Measurements from ENCODE around the gene SHE.
"Not testable (repeated sequence)": the region's sequence is repeated elsewhere in the genome, so short reads cannot be mapped to it uniquely, and the experiment has no call there.

The SHE gene

DNA sequence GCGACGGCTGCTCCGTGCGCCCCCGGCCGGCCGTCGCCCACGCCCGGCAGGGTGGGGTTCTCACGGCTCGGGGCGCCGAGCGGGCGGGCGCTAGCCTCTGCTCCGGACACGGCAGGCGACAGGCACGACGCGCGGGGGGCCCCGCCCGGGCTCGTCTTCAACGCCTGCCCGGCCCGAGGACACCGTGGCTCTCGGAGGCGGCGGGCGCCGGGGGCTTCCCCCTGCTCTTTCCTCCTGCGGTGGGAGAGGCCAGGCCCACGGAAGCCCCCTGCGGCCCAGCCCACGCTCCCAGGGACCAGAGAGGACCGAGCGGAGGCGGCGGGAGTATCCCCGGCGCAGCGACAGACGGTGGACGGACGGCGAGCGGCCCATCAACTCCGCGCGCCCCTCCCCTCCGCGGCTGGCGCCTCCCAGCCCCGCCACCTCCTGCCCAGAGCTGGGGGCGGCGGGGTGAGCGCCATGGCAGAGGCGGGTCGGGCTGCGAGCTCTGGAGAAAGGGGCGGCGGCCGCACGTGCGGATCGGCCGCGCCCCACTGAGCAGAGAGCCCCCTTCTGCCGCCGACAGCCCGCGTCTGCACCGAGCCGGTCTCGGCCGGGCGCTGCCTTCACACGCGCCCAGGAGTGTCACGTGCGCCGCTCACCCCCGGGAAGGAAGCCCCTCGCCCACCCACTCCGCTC, at the start of gene SHE, which contains the start of gene TDRD10:
Gene SHE (minus strand): TSS at position 347 of the 678 bp plus-strand sequence. CDS start 386 bp downstream, outside the sequence.
Gene TDRD10 (plus strand): TSS at position 154 of the 678 bp plus-strand sequence. CDS start 4,685 bp downstream, outside the sequence.
- peak; percentile 22 for DNase-seq

DNA sequence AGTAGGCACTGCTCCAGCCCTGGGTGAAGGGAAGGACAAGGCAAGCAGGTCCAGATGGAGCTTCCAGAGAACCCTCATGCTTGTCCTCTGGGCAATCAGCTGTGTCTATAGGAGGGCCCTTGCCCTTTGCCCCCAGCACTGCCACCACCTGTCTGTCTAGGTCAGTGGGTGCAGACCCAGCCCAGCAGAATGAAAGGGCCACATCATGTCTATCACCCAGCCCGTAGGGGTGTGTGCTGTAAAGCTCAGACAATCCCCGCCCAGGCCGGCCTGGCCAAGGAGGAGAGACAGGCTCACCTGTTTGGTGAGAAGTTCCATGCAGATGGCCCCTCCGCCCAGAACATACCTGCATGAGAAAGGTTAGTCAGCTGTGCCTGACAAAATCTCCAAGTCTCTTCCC, 49.3 kb upstream of the SHE start:
- DNase-seq: no peak

DNA sequence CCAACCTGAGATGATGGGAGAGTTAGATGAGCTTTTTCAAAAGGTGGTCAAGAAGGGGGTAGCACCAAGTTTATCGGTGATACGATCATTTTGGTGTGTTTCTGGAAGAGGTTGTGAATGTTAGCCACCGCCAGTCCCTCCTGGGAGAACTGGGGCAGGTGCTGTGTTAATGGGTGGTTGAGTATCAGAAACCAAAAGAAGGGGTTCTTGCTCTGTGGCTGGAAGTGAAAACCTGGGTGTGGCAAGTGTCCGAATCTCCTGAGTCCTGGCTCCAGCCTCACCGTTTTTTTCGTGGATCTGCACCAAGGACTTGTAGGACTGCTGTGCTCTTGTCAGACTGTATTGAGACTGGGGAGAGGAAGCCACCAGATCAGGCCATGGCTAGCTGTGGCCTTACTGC, 48.4 kb upstream of the SHE start:
- DNase-seq: no peak

DNA sequence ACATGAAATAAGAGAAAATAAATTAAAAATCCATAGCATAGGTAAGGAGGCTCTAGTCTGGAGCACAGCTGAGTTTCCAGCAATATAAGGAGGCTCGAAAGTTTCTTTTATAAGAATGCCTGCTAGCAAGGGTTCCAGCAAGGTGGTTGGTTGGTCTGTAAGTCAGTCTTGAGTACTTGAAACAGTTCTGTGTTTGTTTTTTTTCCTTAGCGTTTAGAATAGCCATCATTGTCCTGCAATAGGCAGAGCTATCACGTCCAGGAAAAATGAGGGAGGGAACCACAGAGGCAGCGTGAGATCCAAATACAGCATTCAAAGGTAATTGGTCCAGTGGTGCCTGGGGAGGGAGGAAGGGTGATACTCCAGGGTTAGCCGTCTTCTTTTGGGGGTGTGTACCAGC, 47.9 kb upstream of the SHE start:
- DNase-seq: no peak

DNA sequence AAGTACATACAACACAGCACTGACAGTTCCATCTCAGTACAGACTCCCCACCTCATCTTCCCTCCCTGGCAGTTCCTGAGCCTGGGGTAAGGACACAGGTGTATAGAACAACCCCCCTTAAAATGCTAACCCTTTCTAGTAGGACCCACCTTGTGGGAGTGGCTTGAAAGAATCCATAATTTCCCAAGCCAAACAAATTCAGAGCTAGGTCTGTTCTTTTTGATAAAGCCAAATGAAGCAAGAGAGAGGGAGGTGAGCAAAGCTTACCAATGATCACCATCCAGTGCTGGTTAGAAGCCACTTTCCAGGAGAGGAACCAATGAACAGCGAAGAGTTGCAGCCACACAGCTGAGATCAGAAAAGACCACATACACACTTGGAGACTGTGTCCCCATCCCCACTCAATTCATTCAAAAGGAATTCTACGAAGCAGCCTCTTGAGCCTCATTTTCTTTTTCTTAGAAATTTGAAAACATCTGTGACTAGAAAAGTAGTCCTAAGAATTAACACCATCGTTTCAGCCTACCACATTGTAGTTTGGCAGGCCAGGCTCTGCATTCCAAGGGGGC, 47.1 kb upstream of the SHE start:
- no peak for DNase-seq

DNA sequence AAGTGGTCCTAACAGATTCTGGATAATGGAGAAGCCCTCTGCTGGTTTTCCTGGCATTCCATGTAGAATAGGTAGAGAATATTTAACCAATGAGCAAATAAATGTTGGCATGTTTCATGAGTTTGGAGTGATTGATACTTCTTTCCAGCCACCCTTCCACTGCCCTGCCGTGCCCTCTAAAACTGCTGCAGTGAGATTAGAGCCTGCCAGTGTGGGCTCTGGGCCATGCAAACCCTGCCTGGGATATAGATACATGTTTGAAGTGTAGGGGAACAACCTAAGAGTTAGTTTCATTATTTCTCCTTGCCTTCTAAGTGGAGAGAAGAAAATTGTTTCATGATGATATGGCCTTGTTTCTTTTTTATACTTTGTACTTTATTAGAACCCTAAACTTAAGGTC, 45.8 kb upstream of the SHE start:
- DNase-seq: no peak

DNA sequence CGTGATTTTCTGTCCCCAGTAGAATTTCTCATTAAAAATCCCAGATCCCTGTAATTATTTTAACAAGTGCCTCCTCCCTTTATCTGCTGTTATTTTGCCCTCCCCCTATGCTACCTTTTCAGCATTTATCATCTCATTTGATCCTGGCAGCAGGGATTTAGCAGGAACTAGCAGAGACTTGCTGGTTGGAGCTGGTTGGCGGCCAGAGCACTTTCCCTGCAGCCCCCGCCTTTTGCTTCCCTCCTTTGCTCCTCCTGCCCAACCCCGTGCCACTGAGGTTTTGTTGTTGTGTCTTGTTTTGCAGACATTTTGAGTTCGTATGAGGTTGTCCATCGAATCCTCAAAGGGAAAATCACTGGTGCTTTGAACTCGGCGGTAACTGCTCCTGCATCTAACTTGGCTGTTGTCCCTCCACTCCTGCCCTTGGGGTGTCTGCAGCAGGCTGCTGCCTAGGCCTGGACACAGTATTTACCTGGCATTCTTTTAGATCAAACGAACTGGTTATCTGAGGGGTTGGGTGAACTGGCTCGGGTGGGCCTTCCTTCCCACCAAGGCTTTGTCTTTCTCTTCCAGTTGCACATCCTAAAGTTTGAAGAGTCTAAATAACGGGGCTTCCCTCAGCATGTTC, 45.0 kb upstream of the SHE start:
- no peak for DNase-seq

DNA sequence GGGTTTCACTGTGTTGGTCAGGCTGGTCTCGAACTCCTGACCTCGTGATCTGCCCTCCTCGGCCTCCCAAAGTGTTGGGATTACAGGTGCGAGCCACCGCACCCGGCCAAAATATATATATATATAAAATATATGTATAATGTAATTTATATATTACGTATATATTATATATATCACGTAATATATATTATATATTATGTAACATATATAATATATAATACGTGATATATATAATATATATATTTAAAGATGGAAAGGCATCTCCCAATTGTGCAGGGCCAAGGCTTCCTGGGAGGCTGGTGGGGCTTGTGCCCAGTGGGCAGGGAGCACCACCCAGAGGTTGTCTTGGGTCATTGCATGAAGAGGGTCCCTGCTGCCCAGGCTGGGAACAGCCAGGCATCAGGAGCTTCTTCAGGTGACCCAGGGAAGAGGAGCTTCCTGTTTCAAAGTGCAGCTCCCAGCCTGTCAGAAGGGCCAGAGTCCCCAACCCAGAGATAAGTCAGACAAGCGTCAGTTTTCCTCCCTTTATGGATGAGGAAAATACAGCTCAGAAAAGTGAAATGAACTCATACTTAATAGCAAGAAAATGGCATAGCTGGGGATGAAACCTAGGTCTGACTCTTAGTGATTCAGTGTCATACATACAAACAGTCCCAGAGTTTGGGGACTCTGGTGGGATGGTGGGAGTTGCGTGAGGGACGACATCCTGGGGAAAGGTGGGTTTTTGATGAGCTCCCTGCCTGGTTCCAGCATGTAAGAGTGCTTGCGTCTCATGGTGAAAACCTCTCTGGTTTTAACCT, 44.3 kb upstream of the SHE start:
- peak; percentile 53 for DNase-seq

DNA sequence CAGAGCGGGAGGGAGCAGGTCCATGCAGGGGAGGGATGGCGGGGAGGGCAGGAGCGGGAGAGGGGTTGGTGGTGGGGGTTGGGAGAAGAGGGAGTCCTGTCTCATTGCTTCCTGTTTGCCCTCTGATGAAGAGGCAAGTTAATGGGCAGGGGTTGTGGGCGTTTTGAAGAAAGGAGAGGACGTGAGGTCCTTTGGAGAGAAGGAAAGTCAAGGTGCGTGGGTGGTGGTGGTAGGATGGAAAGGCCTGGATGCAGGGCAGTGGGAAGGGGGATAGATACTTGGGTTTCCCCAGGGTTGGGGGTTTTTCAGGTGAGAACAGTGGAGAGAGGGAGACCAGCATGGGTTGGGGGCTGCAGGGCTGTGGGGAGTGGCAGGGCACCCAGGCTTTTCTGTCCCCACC, 39.0 kb upstream of the SHE start:
- no peak for DNase-seq

DNA sequence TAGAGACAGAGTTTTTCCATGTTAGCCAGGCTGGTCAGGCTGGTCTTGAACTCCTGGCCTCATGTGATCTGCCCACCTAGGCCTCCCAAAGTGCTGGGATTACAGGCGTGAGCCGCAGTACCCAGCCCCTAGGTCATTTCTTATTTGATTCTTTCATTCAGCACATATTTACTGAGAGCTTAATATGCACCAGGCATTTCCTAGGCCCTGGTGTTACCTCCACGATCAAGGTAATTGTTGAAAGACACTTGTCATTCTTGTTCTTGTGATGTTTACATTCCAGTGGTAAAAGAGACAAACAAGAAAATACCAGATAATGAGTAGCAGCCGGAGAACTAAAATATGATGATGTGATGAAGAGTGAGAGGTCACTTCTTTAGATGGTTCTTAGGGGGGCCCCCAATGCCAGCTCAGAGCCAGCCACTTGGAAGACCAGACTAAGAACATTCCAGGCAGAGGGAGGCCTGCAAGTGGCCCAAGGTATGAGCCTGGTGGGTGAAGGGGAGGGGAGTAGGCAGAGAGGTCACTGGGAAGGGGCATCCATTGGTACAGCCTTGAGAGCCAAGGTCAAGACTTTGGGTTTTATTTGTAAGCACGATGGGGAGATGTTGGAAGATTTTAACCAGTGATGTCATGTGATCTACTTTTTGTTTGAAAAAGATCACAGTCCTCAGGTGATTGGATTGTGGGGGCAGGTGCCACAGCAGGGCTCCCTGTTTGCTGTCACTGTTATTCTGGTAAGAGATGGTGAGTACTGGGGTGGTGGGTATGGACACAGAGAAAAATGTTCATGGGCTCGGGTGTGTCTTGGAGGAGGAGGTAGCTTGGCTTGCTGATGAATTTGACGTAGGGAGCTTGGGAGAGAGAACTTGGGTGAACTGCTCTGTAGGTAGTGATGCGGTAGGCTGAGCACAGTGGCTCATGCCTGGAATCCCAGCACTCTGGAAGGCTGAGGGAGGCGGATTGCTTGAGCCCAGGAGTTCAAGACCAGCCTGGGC, 37.6 kb upstream of the SHE start:
- no peak for DNase-seq

DNA sequence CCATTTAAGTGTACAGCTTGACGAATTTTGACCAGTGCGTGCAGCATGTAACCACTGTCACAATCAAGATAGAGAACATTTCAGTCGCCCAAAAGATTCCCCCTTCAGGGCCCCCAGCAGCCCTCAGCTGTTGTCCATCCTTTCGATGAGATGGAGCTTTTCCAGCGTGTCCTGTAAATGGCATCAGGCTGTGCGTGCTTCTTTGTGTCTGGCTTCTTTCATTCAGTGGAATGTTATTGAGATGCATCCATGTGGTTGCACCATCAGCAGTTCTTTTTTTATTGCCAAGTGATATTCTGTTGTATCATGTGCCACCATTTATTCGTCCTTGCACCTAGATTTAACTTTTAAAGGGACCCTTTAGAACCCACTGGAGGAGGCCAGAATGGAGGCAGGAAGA, 34.4 kb upstream of the SHE start:
- DNase-seq: no peak

DNA sequence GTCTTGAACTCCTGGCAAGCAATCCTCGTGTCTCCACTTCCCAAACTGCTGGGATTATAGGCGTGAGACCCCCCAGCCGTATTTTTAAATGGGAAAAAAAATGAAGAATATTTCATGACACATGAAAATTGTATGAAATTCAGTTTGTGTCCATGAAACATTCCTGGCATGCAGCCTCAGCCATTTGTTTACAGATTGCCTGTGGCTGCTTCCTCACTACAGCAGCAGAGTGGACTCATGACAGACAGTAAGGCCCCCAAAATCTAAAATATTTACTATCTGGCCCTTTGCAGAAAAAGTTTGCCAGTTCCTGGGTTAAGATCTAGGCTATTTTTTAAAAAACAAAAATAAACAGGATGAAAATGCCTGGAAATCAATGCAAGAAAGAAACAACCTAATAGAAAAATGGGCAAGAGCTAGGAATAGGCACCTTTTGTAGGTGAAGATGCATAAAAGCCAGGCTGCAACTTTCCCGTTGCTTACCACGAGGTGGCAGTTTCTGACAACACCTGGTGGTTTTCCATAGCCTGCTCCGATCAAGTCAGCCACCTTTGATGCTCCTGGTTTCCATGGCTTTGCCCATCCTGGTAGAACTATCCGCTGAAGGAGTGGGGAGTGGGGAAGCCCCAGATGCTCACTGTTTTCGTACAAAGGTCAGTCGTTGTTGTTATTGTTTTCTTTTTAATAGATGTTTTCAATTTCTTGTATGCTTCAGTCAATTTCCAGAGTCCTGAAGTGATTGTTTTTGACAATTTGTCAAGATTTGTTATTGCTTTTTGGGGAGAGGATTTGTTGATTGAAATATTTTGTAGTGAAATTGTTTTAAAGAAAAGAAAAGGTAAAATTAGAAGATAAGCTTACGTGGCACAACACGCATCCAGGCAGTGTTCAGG, 32.0 kb upstream of the SHE start:
- DNase-seq: no peak

DNA sequence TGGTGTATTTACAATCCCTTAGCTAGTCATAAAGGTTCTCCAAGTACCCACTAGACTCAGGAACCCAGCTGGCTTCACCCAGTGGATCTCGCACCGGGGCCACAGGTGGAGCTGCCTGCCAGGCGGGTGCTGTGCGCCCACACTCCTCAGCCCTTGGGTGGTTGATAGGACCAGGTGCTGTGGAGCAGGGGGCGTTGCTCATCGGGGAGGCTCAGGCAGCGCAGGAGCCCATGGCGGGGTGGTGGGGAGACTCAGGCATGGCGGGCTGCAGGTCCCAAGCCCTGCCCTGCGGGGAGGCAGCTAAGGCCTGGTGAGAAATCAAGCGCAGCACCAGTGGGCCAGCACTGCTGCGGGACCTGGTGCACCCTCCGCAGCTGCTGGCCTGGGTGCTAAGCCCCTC, 29.7 kb upstream of the SHE start:
- not testable (repeated sequence) for DNase-seq

DNA sequence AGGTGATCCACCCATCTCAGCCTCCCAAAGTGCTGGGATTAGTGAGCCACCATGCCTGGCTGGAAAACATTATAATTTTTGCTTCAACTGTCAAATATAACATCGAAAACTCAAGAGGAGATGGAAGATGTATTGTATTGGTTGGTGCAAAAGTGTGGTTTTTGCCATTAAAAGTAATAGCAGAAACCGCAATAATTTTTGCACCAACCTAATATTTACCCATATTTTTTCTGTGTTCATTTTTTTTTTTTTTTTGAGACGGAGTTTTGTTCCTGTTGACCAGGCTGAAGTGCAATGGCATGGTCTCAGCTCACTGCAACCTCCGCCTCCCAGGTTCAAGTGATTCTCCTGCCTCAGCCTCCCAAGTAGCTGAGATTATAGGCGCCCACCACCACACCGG, 27.1 kb upstream of the SHE start:
- no peak for DNase-seq

DNA sequence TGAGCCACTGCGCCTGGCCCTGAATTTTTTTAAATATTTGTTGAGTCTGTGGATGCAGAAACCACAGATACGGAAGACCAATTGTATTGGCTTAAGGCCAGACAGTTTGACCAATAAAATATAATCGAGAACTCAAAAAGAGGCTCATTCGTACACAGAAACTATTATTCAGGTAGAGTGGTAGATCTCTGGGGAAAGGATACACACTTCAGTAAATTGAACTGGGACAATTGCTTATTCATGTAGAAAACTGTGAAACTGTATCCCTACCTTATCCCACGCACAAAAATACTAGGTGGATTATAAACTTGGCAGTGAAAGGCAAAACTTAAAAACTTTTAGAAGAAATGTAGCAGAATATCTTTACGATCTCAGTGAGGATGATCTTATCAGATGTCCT, 25.0 kb upstream of the SHE start:
- DNase-seq: no peak

DNA sequence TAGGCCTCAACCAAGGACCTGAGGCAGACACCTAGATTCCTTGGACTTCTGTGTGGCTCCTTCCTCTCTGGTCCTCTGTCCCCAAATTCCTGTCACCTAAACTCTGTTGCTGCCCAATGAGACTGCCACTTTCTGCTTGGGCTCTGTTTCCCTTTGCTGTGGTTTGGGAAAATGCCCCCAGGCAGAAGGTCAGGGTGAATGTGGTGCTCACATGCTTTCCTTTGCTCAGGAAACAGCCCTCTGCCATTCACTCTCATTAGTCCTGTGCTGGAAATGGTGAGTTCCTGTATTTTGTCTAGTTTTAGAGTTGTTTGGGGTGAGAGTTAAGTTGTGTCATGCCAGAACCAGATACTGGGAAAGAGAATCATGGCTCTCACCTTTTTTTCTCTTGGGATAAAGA, 22.7 kb upstream of the SHE start:
- no peak for DNase-seq

DNA sequence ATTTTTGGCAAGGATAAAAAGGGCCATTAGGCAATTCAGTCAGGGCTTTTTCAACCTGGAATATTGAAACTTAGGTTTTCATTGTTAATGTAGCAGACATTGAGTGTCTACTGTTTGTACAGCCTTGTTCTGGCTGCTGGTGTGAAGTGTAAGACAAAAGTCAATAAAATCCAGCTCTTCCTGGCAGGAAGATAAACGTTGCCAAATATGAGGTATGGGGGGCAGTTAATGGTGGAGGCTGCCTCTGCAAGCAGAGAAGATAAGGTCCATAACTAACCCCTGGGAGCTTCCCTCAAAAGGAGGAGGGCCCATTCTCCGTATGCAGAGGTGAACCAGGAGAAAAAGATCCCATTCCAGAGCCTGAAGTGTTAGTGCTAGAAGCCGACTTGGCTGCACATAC, 19.5 kb upstream of the SHE start:
- no peak for DNase-seq

DNA sequence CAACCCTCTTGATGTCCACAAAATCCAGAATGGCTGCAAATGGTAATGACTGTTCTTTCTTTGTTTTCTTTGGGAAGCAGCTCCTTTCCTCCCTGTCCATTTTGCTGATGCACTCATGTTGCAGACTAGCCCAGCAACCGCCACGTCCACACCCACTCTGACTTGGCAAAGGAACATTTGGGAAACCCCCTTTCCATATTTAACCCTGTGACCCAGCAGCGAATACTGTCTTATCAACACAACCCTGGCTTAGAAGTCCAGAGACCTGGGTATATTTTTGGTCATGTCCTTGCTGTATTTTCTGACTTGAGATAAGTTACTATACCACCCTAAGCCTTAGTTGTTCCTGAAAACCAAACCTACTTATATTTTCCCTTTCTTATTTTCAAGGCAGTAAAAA, 18.1 kb upstream of the SHE start:
- DNase-seq: no peak

DNA sequence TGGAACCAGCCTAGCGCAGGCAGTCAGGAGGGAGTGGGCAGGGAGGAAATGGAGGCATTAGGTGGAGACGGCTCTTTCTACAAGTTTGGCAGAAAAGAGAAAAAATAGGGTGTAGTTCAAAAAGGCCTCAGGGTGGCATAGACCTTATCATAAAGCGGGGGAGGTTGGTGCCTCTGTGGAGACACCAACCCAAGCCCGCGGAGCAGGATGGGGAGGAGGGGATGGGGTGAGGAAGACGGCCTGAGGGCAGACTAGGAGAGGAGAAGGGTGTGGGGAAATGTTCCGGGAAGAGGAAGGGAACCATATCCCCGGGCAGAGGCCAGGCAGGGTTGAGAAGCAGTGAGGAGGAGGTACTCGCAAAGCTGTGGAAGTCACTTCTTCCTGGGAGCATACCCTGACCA, 17.4 kb upstream of the SHE start:
- DNase-seq: no peak

DNA sequence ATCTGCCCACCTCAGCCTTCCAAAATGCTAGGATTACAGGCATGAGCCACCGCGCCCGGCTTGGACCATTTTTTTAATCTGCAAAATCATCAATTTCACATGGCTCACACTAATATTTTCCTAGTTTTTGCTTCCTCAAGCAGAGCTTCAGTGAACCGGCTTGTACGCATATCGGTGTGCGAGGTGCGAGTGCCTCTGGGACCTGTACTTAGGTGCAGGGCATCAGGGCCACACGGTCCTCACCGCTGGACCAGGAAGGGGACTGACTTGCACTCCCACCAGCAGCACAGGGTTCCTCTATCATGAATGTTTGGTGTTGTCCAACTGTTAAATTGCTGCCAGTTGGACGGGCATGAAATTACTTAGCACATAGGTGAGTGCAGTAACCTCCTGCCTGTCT, 15.4 kb upstream of the SHE start:
- no peak for DNase-seq

DNA sequence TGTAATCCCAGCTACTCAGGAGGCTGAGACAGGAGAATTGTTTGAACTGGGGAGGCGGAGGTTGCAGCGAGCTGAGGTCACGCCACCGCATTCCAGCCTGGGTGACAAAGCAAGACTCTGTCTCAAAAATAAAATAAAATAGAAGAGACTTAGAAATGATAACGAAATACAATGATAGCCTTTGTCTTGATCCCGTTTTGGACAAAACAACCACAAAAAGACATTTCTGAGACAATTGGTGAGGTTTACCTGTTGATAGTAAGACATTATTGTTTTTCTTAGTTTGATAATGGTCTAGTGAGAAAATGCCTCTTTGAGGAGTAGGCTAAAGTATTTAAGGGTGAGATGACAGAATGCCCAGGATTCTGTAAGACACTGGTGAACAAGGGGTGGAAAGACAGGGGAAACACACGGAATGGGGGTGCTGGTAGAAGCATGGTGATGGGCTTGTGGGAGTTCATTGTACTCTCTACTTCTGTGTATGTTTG, 11.9 kb upstream of the SHE start:
- no peak for DNase-seq
